K562 (cell line): Measurements from ENCODE around the gene PDE6D. TPM values are rescaled to one million over a fixed set of nuclear protein-coding genes. Genes with fewer than 3 reads are reported as not detected.

Experiments used
- ATF7 ChIP-seq: fragments of 450-650 bp; IDR thresholded peaks from 2 replicates; pipeline ENCODE4 v1.7.1; 2014; ENCODE audit warnings: mild to moderate bottlenecking, moderate library complexity
- CC2D1A ChIP-seq: fragments of 450-650 bp; IDR thresholded peaks from 2 replicates; pipeline ENCODE4 v1.6.1; 2017; ENCODE audit warnings: mild to moderate bottlenecking
- ETV1 ChIP-seq: fragments of 450-650 bp; conservative IDR thresholded peaks from 2 replicates; pipeline ENCODE4 v1.6.1; 2016; ENCODE audit warnings: missing genetic modification characterization, control low read depth, low read depth, missing compliant biosample characterization
- HNRNPH1 ChIP-seq: fragments of 200-400 bp; formaldehyde crosslinking; optimal IDR thresholded peaks from 2 replicates; pipeline ENCODE3; 2017; ENCODE audit warnings: low read depth, mild to moderate bottlenecking, low read length, moderate library complexity
- HNRNPK ChIP-seq: fragments of 200-400 bp; formaldehyde crosslinking; IDR thresholded peaks from one replicate; pipeline ENCODE4 v1.6.1; 2018; ENCODE audit warnings: mild to moderate bottlenecking, low read depth, low read length; ENCODE audit not compliant: poor library complexity, severe bottlenecking
- HNRNPUL1 ChIP-seq: fragments of 200-400 bp; formaldehyde crosslinking; IDR thresholded peaks from 2 replicates; pipeline ENCODE4 v1.6.1; 2017; ENCODE audit warnings: low read length
- JUND ChIP-seq, 2 experiments: IDR thresholded peaks; 2 replicates in 1 of 2; 3 replicates in 1 of 2; pipeline ENCODE4 v1.6.1; 2011; ENCODE audit warnings: borderline replicate concordance in 2 of 2, low read depth in 2 of 2, low read length in 2 of 2, improper control_type of control experiment in 1 of 2, missing biosample characterization in 1 of 2, missing genetic modification characterization in 1 of 2, missing genetic modification reagents in 1 of 2
- LCOR ChIP-seq: sonication (generic); formaldehyde crosslinking; IDR thresholded peaks from 2 replicates; pipeline ENCODE4 v1.8.0; 2022; ENCODE audit warnings: mild to moderate bottlenecking, missing genetic modification reagents
- NFE2L1 ChIP-seq: fragments of 450-650 bp; IDR thresholded peaks from 2 replicates; pipeline ENCODE4 v1.6.1; 2016; ENCODE audit warnings: missing genetic modification characterization, low read depth, mild to moderate bottlenecking, missing compliant biosample characterization, moderate library complexity, borderline replicate concordance
- NRF1 ChIP-seq, 2 experiments: fragments of 450-650 bp; IDR thresholded peaks in 1 of 2; conservative IDR thresholded peaks in 1 of 2; 2 replicates each; pipeline ENCODE4 v1.6.1; 2014; ENCODE audit warnings: mild to moderate bottlenecking in 2 of 2
- PCBP2 ChIP-seq: fragments of 200-400 bp; formaldehyde crosslinking; IDR thresholded peaks from 2 replicates; pipeline ENCODE4 v1.6.1; 2018; ENCODE audit warnings: low read length, low read depth, mild to moderate bottlenecking, moderate library complexity; ENCODE audit not compliant: poor library complexity, severe bottlenecking
- PHF8 ChIP-seq: fragments of 200-600 bp; sonication (generic); IDR thresholded peaks from 2 replicates; pipeline ENCODE4 v1.6.1; 2012; ENCODE audit warnings: mixed run types, mild to moderate bottlenecking, inconsistent platforms, low read length, moderate library complexity, borderline replicate concordance
- POLR2A ChIP-seq: fragments of 450-650 bp; conservative IDR thresholded peaks from 2 replicates; pipeline ENCODE4 v1.6.1; 2016
- POLR2G ChIP-seq: fragments of 200-400 bp; formaldehyde crosslinking; IDR thresholded peaks from 2 replicates; pipeline ENCODE4 v1.6.1; 2017; ENCODE audit warnings: low read depth, mild to moderate bottlenecking, antibody characterized with exemption, low read length, moderate library complexity
- SMARCA4 ChIP-seq: fragments of 450-650 bp; IDR thresholded peaks from 2 replicates; pipeline ENCODE4 v1.6.1; 2016
- TAF1 ChIP-seq: IDR thresholded peaks from 2 replicates; pipeline ENCODE4 v1.6.1; 2011; ENCODE audit warnings: mild to moderate bottlenecking, low read length, moderate library complexity; ENCODE audit not compliant: insufficient read depth, control insufficient read depth, severe bottlenecking; ENCODE audit errors: extremely low read depth
- TAF7 ChIP-seq: fragments of 450-650 bp; IDR thresholded peaks from 2 replicates; pipeline ENCODE4 v1.6.1; 2016; ENCODE audit warnings: missing genetic modification characterization, missing compliant biosample characterization
- TBL1XR1 ChIP-seq, 2 experiments: IDR thresholded peaks; 2 replicates each; pipeline ENCODE4 v1.6.1; 2012; ENCODE audit warnings: improper control_type of control experiment in 2 of 2, low read length in 2 of 2, mild to moderate bottlenecking in 1 of 2
- ZNF184 ChIP-seq: sonication (generic); formaldehyde crosslinking; IDR thresholded peaks from 2 replicates; pipeline ENCODE4 v1.5.0; 2020; ENCODE audit warnings: missing genetic modification reagents
- ZNF253 ChIP-seq: fragments of 250-450 bp; sonication (Bioruptor Pico); conservative IDR thresholded peaks from 2 replicates; pipeline ENCODE4 v1.6.1; 2021; ENCODE audit warnings: mild to moderate bottlenecking
- ZNF583 ChIP-seq: fragments of 250-450 bp; sonication (Bioruptor Pico); IDR thresholded peaks from 2 replicates; pipeline ENCODE4 v1.4.0; 2020
- polyA plus RNA-seq, 8 experiments: library from polyadenylated mRNA; depleted of rRNA in 4 of 8; stranded (reverse) in 5 of 8; unstranded in 3 of 8; fragments of >200 nt; fragmentation: Nextera tagmentation in 2 of 8; fragmentation: Illumina TruSeq in 1 of 8; extraction: Ambion mirVana in 2 of 8; extraction: Trizol in 1 of 8; gene quantifications; 2 replicates each; pipeline versions ENCODE4 v1.2.1 to v1.2.3, GENCODE V29; 2011 to 2014; ENCODE audit warnings: inconsistent platforms in 1 of 8, missing spikeins in 1 of 8
- total RNA-seq, 7 experiments: library from RNA; depleted of rRNA in 6 of 7; stranded (reverse); fragments of >200 nt in 6 of 7; fragmentation: Illumina TruSeq in 2 of 7; extraction: Trizol in 2 of 7; gene quantifications; 2 replicates each; pipeline versions ENCODE4 v1.2.1 to v1.2.3, GENCODE V29; 2011 to 2021; ENCODE audit warnings: low replicate concordance in 1 of 7
- TF ChIP-seq, protein P1 (sequence below): fragments of 200-800 bp; sonication (Bioruptor generic); IDR thresholded peaks from 2 replicates; pipeline ENCODE4 v1.6.1; 2017; ENCODE audit warnings: missing genetic modification characterization, missing compliant biosample characterization
- TF ChIP-seq, protein P2 (sequence below): IDR thresholded peaks from 2 replicates; pipeline ENCODE4 v1.6.1; 2012; ENCODE audit warnings: low read depth, low read length, improper control_type of control experiment, borderline replicate concordance
- TF ChIP-seq, protein P3 (sequence below): sonication (generic); formaldehyde crosslinking; IDR thresholded peaks from 2 replicates; pipeline ENCODE4 v1.5.0; 2020; ENCODE audit warnings: missing genetic modification reagents

The PDE6D gene
- total and polyA plus RNA-seq, 9 of the 15 experiments (the other 6 are each of a cell fraction or from before 2014, with no cell fraction given): 0.65 to 11.6 (median 7.0) TPM

DNA sequence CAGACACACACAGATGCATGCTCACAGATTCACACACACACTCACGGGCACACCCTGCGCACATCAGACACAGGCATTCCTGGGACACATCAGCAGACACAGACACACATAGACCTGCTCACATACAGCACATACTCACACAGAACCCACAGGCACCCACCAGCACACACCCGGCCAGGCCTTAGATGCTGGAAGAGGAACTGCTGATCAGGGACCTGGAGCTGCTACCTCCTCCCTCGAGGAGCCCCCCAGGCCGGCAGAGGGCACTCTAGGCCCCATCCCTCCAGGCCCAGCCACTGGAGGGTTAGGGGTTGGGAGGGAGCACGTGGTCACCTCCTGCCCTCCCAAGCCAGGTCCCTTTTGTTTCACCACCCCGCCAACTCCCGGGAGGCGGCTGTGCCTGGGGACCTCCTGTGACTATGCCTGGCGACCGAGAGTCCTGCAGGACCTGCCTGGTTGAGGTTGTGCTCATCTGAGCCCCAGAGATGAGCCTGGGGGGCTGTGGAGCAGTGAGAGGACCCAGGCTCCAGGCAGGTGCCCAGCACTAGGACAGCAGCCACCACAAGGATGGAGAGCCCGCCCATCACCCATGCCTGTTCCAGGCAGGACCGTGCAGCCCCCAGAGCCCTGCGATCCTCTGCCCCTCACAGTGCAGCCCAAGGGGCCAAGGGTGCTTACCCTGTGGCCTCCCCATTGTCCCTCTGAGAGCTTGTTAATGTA, 93.8 kb downstream of the PDE6D start (continued):
- TF ChIP-seq, protein P1, sequence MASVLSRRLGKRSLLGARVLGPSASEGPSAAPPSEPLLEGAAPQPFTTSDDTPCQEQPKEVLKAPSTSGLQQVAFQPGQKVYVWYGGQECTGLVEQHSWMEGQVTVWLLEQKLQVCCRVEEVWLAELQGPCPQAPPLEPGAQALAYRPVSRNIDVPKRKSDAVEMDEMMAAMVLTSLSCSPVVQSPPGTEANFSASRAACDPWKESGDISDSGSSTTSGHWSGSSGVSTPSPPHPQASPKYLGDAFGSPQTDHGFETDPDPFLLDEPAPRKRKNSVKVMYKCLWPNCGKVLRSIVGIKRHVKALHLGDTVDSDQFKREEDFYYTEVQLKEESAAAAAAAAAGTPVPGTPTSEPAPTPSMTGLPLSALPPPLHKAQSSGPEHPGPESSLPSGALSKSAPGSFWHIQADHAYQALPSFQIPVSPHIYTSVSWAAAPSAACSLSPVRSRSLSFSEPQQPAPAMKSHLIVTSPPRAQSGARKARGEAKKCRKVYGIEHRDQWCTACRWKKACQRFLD: no peak
- TF ChIP-seq ATF7 (0 out of 2 replicates have a peak, but pooled peaks have one; percentile 26), HNRNPUL1 (no peak), PHF8 (peak; percentile 43; the same call in 1 of the 2 replicates), HNRNPK (no peak), POLR2G (peak; percentile 70), LCOR (CRISPR knock-in tag) (no peak), ETV1 (tag) (no peak), POLR2A (0 out of 2 replicates have a peak, but pooled peaks have one; percentile 42), CC2D1A (no peak), HNRNPH1 (no peak), TAF7 (no peak), JUND (IDR thresholded peaks at IDR 0.05; ENCODE audit: borderline replicate concordance, low read depth, low read length) (peak; percentile 48; the same call in 1 of the 2 replicates), JUND (tag; IDR thresholded peaks at IDR 0.05; ENCODE audit: borderline replicate concordance, low read depth, low read length) (no peak; the same call in 2 of the 3 replicates), TAF1 (no peak), PCBP2 (no peak), TBL1XR1 (IDR thresholded peaks at IDR 0.05; ENCODE audit: low read length in 2 of 2) (no peak), ZNF253 (CRISPR knock-in tag) (no peak), ZNF583 (no peak), NRF1 (conservative IDR thresholded peaks at IDR 0.05 in 1 of 2, IDR thresholded peaks at IDR 0.05 in 1 of 2) (no peak), ZNF184 (CRISPR knock-in tag) (no peak), SMARCA4 (no peak; the same call in 1 of the 2 replicates), NFE2L1 (no peak)
- TF ChIP-seq, protein P2, sequence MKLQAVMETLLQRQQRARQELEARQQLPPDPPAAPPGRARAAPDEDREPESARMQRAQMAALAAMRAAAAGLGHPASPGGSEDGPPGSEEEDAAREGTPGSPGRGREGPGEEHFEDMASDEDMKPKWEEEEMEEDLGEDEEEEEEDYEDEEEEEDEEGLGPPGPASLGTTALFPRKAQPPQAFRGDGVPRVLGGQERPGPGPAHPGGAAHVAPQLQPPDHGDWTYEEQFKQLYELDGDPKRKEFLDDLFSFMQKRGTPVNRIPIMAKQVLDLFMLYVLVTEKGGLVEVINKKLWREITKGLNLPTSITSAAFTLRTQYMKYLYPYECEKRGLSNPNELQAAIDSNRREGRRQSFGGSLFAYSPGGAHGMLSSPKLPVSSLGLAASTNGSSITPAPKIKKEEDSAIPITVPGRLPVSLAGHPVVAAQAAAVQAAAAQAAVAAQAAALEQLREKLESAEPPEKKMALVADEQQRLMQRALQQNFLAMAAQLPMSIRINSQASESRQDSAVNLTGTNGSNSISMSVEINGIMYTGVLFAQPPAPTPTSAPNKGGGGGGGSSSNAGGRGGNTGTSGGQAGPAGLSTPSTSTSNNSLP: no peak
- TF ChIP-seq, protein P3, sequence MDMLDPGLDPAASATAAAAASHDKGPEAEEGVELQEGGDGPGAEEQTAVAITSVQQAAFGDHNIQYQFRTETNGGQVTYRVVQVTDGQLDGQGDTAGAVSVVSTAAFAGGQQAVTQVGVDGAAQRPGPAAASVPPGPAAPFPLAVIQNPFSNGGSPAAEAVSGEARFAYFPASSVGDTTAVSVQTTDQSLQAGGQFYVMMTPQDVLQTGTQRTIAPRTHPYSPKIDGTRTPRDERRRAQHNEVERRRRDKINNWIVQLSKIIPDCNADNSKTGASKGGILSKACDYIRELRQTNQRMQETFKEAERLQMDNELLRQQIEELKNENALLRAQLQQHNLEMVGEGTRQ (CRISPR knock-in tag): peak; percentile 85
